Cortex of kidney (tissue), 1 donor: Measurements from ENCODE around the gene PLEK.
"Not testable (repeated sequence)": the region's sequence is repeated elsewhere in the genome, so short reads cannot be mapped to it uniquely, and the experiment has no call there.

ENCODE experiments used
- DNase-seq: peaks from one replicate; lab custom pipeline; 2025; lab: John Stamatoyannopoulos, UW

PLEK gene

DNA sequence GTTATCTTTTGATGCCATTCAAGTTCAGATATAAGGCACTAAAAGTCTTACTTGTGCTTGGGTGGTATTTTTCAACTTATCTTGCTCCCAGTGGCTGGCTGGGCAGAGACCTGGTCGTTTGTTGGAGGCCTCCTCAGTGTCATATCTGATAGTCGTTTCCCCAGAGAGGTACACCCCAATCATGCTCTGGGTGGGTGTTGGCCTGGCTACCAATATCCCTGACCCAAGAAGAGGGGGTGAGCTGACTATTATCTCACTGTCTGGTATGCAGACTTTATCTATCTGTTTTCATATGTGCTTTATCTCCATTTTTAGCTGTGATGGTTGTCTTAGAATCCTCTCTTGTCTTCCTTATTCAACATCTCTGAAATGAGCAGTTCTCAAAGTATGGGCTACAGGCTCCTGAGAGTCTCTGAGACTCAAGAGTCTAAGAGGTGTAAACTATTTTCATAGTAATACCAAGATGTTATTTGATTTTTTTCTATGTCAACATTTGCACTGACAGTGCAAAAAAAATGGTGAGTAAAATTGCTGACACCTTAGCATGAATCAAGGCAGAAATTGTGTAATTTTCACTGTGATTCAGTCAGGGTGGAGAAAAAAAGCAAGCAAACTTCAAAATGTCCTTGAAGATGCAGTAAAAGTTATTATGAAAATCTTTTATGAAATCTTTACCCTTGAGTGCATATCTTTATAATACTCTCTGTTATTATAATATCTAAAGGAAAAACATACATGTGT, 12.3 kb upstream of the PLEK start:
- DNase-seq: no peak

DNA sequence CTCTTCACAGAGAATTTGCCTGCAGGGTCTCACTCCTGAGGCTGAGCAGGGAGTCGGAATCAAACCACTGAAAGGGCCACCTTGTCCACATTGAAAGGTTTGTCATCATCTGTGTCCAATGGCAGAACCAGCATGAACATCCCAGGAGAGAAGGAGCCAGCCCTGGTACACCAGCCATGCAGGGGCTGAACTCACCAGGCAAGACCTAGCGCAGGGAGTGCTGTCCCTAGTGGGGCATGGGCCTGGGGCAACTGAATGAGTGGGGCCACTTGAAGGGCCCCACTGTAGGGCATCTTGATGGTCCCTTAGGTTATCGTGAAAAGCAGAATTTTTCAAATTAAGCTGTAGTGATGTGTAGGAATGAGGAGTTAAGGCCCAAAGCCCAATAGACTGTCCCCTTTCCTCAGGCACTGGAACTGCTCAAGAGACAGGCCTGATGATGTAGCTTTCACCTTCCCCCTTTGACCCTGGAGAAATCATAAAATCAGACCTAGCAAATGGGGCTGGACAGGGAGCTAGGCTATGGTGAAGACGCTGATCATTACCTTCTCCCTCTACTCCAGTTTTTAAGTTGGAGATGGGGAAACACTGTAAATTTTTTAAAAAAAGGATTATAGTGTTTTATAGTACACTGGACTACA, 8.4 kb upstream of the PLEK start:
- DNase-seq: no peak

DNA sequence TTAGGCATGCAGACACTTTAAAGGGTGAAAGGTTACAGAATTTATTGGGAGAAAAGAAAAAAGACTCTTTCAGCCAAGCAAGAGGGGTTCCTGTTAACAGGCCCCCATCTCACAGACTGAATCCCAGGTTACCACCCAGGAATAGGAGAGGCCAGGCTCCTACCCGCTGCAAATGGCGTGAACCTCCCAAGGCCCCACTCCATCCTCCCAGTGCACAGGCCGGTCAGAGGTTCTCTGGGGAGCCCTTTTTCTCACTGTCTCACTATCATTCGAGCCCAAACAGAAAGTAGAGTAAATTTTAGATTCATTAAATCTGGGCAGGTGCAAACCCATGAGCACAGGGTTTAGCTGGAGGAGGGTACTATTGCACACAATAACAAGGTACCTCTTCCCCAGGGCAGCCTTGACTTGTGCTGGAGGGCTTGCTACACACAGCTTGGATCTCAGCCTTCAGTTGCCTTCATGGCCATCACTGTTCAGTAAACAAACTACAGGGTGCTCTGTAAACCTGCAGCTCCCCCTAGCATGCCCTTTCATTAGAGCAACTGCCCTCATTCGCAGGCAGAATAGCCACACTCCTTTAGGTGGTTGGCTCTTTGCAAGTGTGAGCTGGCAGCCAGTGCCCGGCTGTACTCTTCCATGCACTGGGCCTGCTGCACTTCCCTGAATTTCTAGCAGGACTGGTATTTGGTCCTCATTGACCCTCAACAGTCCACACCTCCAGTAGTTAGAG, 7.3 kb upstream of the PLEK start:
- no peak for DNase-seq

DNA sequence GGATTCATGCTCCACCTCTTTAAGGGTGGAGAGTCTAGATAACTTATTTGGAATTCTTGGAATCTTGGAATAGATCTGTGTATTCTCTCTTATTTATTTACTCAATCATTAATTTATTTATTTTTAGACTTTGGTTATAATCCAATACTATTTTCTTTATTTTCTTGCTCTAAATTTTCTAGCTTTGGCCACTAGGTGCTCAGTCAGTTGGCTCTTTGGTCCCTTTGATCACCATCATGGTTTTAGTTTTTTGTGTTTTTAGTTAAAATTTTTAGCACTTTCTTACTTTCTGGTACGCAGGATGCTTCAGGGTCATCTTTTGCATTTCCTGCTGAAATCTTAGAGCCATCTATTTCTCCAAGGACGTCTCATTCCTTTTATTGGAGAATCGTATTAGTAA, 5.2 kb upstream of the PLEK start:
- no peak for DNase-seq

DNA sequence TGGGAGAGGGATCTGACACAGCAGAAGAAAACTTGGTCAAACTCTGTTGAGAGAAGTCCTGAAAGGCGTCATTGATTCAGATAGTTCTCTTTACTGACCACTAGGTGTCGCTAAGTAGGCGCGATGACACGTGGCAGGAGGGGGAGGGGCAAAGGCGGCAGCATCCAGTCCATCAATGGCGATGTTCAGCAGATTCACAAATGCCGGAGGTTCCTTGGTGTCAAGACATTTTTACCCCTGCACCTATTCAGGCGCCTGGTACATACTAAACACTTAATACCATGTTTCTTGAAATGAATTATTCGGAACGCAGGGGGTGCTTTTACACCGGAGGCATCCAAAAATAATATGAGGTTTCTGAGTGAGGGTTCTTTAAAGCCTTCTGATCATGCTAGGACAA, 3.0 kb upstream of the PLEK start:
- no peak for DNase-seq

DNA sequence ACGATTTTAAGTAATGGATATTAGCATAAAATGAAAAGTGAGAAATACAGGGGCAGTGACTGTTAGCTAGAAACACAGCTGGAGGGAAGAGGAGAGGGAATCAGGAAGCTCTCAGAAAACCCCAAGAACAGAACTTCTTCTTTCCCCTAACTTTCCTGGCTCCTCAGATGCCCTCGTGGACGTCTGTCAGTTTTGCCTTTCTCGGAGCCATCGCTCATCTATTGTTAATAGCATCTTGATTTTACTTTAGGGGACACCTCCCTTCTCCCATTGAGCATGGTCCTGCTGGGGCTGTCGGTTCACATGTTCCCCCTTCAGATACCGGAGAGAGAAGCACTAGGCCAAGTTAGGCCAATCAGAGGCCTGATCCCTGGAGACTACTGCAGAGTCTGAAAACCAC, 2.3 kb upstream of the PLEK start:
- DNase-seq: no peak

DNA sequence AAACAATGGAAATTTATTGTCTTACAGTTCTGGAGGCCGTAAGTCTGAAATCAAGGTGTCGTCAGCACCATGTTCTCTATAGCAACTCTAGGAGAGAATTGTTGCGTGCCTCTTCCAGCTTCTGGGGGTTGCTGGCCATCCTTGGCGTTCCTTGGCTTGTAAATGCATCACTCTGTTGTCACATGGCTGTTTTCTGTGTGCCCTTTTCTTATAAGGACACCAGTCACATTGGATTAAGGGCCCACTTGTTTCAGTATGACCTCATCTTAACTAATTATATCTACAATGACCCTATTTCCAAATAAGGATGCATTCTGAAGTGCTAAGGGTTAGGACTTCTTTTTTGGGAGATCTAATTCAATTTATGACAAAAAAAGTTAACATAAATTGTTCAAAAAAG, 1.4 kb upstream of the PLEK start:
- no peak for DNase-seq

DNA sequence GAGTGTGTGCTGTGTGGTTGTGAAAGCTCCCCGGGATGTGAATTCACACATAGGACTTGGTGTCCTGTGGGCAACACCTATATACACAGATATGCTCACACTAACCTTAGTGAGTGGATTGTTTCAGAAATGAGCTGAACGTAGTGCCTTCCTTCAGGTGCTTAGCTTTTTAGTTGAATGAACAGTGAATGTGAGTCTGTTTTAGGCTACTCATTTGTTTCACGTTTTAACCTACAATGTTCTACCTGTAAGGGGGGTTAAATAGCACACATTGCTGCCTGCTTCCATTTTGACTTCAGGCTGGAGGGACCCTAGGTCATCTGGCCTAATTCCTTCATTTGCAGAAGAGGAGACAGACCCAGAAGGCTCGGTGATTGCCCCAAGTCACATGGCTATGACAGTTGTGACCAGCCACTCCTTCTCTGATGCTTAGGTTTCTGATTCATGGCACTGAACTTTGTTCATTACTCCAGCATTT, 1.0 kb downstream of the PLEK start:
- DNase-seq: no peak

DNA sequence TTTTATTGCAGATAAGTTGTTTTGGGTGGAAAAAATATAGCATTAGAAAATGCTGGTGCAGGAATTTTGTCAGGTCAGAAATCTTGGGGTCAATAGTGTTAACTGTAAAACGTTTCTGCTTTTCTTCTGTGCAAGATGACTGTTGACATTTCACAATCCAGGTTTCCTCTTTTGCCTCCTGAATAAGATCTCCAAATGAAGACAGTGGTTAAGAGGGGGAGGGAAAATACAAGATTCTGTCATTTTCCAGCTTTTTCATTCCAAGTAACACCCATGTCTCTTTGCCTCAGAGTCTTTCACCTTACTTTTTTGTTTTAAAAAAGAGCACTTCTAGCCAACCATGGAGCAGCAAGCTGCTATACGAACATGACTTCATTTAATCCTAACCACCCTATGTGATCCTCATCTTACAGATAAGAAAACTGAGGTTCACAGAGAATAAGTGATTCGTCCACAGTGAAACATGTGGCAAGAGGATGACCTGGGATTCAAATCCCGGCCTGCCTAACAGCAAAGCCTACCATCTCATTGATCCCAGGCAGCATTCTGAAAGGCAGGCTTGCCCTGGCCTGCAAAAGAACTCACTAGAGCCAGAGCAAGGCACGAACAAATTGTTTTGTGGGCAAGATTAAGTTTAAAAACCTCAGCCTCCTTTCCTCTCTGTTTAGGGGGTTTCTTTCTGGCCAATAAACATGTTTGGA, 3.0 kb downstream of the PLEK start:
- DNase-seq: no peak

DNA sequence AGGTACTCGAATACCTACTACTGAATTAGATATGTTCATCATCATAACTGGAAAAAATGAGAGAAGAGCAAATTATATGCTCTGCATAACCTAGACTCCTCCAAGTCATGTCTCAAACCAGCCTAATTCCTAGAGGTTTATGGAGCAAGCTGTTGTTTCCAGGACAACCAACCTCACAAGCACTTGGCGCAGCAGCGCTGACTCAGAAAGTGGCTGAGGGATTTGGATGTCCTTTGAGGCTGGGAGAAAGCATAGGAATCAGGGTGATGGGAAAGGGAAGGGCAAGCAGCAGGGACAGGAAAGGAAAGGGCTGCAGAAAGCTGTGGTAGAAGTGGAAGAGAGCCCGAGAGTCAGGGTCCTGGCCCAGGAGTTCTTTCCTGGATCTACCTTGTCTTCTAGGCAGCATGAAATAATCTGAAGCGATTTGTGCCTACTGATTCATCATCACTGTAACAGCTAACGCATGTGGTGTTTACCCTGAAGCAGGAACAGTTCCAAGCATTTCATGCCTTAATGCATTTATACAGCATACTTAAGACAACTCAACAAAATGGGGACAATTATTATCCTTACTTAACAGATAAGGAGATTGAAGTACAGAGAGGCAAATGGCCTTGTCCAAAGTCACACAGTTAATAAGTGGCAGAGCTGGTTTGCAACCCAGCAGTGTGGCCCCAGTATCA, 3.7 kb downstream of the PLEK start:
- DNase-seq: no peak

DNA sequence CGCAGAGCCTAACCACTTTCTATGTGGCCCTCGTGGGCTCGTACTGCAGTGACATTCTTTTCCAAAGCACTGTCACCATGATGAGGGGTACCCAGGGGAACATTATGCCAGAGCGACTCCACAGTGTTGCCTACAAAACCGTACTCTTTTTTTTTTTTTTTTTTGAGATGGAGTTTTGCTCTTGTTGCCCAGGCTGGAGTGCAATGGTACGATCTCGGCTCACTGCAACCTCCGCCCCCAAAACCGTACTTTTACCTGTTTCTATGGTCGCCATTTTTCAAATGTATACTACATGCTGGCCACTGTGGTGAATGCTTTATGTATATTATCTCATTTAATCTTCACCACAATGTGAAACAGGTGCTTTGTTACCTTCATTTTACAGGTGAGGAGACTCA, 4.3 kb downstream of the PLEK start:
- DNase-seq: no peak

DNA sequence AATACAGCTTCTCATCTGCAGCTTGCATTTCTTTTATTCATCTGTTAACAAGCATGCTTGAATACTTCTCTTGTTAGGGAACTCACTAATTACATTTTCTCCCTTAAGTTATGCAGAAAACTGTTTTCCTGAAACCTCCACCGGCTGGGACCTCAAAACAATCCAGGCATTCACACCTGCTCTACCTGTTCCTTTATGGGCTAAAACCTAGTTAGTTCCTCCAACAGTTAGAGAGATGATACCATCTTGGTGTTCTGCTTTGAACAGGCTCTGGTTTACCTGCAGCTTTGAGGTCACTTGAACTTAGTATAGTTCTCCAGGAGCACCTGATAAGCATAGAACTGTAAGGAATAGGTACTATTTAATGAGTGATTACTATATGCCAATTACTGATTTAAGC, 6.1 kb downstream of the PLEK start:
- DNase-seq: no peak

DNA sequence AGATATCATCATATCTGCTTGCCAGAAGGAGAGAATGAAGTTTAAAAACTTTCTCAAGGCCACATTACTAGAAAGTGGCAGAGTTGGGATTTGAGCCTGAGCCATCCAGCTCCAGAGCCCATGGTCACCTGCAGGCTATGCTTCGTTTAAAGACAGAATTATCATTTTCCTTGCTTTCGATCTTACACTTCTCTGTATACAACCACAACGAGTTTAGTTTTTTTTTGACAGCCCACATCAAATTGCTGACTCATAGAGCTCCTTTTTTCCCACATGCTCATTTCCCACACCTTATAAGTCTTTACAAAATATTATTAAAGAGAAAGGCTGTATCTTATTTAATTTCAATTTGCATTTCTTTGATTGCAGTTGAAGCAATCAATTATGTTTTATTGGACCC, 6.5 kb downstream of the PLEK start:
- DNase-seq: no peak

DNA sequence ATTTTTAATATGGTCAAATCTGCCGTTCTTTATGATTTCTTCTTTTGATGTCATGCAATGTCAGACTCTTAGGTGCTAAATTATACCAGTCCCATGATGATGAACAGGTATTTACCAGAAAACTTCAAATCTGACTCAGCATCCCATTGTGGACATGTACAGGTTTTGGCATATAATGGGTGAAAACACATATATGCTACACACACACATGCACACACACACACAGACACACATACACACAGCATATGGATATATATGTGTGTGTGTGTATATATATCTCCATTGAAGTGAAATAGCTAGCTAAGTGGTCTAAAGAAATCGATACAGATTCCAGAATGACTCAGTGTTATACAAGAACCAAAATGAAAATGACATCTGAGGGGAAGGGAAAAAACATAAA, 7.4 kb downstream of the PLEK start:
- no peak for DNase-seq

DNA sequence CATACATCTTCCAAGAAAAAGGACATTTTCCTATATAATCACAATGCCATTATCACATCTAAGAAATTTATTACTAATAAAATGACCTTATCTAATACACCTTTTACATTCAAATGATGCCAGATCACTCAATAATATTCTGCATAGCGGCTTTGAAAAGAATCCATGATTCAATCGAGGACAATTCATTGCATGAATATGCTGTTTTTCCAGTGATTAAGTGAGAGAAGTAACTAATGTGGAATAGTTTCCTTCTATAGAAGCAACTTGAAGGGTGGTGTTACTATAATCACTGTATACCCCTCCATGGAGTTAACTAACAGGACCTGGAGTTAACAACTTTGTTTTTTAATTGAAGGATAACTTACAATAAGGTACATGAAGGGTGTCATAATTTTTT, 9.1 kb downstream of the PLEK start:
- DNase-seq: no peak

DNA sequence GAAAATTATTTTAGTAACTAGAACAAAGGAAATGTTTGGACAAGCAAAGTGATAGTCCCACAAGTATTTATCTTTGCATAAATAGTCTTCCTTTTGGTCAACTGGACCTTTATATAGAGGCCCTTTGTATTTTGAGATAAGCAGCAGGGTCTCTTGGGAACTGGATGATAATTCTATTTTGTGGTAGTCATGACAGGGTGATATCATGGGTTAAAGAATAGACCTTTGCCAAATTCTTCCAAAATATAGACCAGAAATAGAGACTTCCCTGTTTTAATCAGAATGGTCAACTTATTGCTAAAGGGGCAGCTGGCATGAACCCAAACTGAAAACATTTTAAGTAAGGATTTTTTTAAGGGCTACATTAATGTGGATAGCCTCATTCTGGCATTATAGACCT, 10.5 kb downstream of the PLEK start:
- DNase-seq: no peak

DNA sequence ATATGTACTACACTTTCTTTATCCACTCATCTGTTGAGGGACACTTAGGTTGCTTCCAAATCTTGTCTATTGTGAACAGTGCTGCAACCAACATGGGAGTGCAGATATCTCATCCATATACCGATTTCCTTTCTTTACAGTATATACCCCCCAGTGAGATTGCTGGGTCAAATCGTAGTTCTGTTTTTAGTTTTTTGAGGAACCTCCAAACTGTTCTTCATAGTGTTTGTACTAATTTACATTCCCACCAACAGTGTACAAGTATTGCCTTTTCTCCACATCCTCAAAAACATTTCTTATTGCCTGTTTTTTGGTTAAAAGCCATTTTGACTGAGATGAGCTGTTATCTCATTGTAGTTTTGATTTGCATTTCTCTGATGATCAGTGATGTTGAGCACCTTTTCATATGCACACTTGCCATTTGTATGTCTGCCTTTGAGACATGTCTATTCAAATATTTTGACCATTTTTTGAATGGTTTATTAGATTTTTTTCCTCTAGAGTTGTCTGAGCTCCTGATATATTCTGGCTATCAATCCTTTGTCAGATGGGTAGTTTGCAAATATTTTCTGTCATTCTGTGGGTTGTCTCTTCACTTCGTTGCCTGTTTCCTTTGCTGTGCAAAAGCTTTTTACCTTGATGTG, 12.2 kb downstream of the PLEK start:
- no peak for DNase-seq

DNA sequence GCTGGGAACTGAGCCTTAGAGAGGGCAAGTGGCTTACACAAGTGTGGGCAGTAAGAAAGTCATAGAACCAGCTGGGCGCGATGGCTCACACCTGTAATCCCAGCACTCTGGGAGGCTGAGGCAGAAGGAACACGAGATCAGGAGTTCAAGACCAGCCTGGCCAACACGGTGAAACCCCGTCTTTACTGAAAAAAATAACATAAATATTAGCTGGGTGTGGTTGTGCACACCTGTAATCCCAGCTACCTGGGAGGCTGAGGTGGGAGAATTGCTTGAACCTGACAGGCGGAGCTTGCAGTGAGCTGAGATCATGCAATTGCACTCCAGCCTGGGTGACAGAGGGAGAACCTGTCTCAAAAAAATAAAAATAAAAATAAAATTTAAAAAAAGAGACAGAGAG, 13.7 kb downstream of the PLEK start:
- not testable (repeated sequence) for DNase-seq

DNA sequence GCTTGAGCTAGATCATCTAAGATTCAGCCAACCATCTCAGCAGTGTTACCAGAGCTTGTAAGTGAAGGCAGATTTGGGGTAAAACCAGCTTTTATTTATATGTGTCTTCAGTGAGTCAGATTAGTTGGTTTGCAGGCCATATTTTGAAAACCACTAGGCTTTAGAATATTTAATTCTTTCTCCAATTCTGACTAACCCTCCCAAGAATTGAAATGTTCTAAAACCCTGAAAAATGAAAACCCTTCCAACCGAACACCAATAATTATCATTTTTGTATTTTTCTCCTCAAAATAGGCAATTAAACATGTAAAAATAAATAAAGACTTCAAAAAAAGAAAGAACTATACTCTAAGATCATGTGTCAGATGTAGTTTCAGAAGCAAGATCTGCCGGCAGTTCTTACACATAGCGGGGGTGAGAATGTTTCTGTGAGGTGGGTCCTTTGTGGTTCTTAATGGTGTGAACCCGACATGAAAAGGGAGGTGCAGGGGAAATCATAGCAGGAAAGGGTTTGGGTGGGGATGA, 14.2 kb downstream of the PLEK start:
- no peak for DNase-seq

DNA sequence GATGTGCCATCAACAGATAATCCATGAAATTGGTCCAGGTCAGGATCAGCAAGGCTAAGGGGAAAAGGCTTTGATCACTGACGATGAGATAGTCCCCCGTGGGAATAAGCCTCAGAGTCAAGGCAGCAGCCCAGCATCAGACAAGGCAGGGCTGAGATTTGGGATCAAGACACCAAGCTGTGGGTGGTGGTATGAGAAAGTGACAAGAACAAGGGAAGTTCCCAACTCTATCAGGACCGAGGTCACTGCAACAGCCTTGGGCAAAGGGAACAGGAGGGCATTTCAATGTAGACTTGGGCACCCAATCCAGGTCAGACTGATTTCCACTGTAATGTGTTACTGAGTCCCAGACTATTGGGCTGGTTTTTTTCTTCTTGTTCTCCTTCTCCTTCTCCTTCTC, 18.7 kb downstream of the PLEK start:
- no peak for DNase-seq

DNA sequence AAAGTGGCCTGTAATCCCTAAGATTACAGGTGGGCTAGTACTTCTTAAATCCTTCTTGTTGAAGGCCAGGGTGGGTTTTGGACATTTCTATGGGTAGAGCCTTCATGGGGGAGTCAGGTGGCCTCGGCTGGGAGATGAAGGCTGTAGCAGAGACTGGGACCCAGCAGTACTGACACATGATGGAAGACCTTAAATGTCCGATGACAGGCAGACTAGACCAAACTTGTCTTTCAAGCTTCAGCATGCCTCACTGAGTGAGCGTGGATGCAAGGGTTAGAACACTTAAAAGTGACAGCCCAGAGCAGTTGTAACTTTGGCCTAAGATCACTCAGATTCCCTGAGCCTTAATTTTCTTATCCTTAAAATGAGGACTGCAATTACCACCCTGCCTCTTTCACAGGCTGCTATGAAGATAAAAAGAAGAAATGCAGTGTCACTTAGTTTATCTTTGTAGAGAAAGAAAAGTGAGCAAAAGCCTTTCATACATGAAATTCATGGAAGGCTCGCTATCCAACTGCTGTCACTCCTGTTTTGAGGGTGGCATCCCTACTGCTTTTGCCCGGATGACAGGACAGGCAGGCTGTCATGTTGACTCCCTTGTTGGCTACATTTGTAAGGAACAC, 19.5 kb downstream of the PLEK start:
- no peak for DNase-seq
